Spleen (tissue), 11 donors: ENCODE measurements around the gene TSSK1B. TPM values are rescaled to one million over a fixed set of nuclear protein-coding genes. Genes with fewer than 3 reads are reported as not detected.
"Not testable (repeated sequence)": the region's sequence is repeated elsewhere in the genome, so short reads cannot be mapped to it uniquely, and the experiment has no call there.

Experiments
- DNase-seq: peaks from one replicate; pipeline ENCODE4 v3.0.0-alpha.2; 2020
- H3K27ac ChIP-seq, 8 donors: fragments of 200-600 bp; sonication (generic) in 7 of 8; 1 replicate in 4 of 8; 2 replicates in 4 of 8; pipeline versions ENCODE4 v1.5.0 to v1.8.0; 2016 to 2021; ENCODE audit warnings: inconsistent platforms in 4 of 8, mild to moderate bottlenecking in 4 of 8, moderate library complexity in 1 of 8
- H3K27me3 ChIP-seq, 7 donors: fragments of 200-600 bp; sonication (generic) in 6 of 7; replicated peaks in 1 of 7; 1 replicate in 4 of 7; 2 replicates in 3 of 7; pipeline versions ENCODE4 v1.5.0 to v1.8.0; 2016 to 2021; ENCODE audit warnings: inconsistent platforms in 3 of 7, mild to moderate bottlenecking in 1 of 7
- H3K36me3 ChIP-seq, 6 donors: fragments of 200-600 bp; sonication (generic) in 5 of 6; 1 replicate in 4 of 6; 2 replicates in 2 of 6; pipeline versions ENCODE4 v1.5.0 to v1.8.0; 2016 to 2021; ENCODE audit warnings: inconsistent platforms in 2 of 6
- H3K4me1 ChIP-seq, 6 donors: fragments of 200-600 bp; sonication (generic) in 5 of 6; 1 replicate in 3 of 6; 2 replicates in 3 of 6; pipeline versions ENCODE4 v1.5.0 to v1.8.0; 2016 to 2021; ENCODE audit warnings: inconsistent platforms in 3 of 6
- H3K4me3 ChIP-seq, 8 donors: fragments of 200-600 bp; sonication (generic) in 7 of 8; 1 replicate in 4 of 8; 2 replicates in 4 of 8; pipeline versions ENCODE4 v1.5.0 to v1.8.0; 2016 to 2021; ENCODE audit warnings: inconsistent platforms in 4 of 8, mild to moderate bottlenecking in 4 of 8, moderate library complexity in 2 of 8
- H3K9me3 ChIP-seq, 8 donors: fragments of 200-600 bp; sonication (generic) in 7 of 8; 1 replicate in 4 of 8; 2 replicates in 4 of 8; pipeline versions ENCODE4 v1.5.0 to v1.8.0; 2016 to 2021; ENCODE audit warnings: inconsistent platforms in 4 of 8
- CTCF ChIP-seq, 11 experiments: fragments of 200-600 bp in 7 of 11; fragments of 450-650 bp in 4 of 11; sonication (generic) in 4 of 11; IDR thresholded peaks in 8 of 11; conservative IDR thresholded peaks in 3 of 11; 1 replicate in 7 of 11; 2 replicates in 4 of 11; pipeline versions ENCODE4 v1.4.0 to v1.8.0; 2016 to 2021; ENCODE audit warnings: antibody characterized with exemption in 11 of 11, inconsistent platforms in 4 of 11, mild to moderate bottlenecking in 1 of 11
- POLR2A ChIP-seq, 3 donors: fragments of 450-650 bp; IDR thresholded peaks; one replicate each; pipeline ENCODE4 v1.5.1; 2017; ENCODE audit warnings: antibody characterized with exemption in 3 of 3, mild to moderate bottlenecking in 1 of 3
- POLR2AphosphoS5 ChIP-seq, 3 donors: sonication (generic); formaldehyde crosslinking; IDR thresholded peaks; one replicate each; pipeline ENCODE4 v1.5.1; 2017; ENCODE audit warnings: antibody characterized with exemption in 3 of 3
- WGBS, 5 donors: extraction: QIAGEN DNeasy Blood & Tissue Kit in 3 of 5; methylation state at CpG; one replicate each; pipeline versions ENCODE4 v1.1.5 to v1.1.7; 2013 to 2018; 5-methylcytosine and 5-hydroxymethylcytosine counted together
- intact Hi-C: fragments of 100-400 bp; cut with DNase I; formaldehyde crosslinking; loops from one replicate; pipeline ENCODE4 v1.15.0; 2023; ENCODE audit warnings: low total_unique reads
- polyA plus RNA-seq, 3 donors: library from polyadenylated mRNA; stranded (reverse); fragments of 200-250 nt; gene quantifications; one replicate each; pipeline ENCODE4 v1.2.1, GENCODE V29; 2013
- total RNA-seq, 7 donors: library from RNA; depleted of rRNA in 3 of 7; stranded (reverse); fragments of >200 nt in 3 of 7; fragmentation: NEBNext Ultra II Directional in 4 of 7; extraction: Animal tissue kit (Norgen Biotek cat#: 25700) in 4 of 7; gene quantifications; one replicate each; pipeline versions ENCODE4 v1.1.0 to v1.2.1, GENCODE V29; 2016 to 2021
- donor health status: healthy with polysubstance abuse.
- donor health status: DM: no; HTN: no; CAD: no; lungs with moderate emphysema.
- donor health status: DM: no; HTN: no; CAD: no.
- donor health status: Bipolar disorder and iron deficiency.
- donor health status: healthy.
- donor health status: DM: no; HTN: no; CAD: no.
- donor health status: DM: yes; HTN: yes; CAD: no.

TSSK1B gene
- total and polyA plus RNA-seq, 10 donors = not detected

DNA sequence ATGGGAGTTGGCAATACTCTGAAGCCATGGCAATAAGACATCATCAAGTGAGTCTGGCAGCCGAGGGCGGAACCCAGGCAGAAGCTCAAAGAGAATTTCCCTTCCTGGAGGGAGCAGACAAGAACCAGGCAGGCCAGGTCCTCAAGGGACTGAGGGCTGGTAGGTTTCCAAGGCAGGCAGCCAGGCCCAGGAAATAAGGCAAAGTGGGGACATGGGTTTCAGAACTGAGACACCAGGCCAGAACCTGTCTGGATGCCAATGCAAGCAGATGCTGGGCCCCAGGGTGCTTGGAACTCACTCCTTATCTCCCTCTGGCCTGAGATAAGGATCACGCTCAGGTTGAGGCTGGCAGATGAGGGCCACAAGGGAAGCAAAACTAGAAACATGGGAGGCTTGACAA lies 8.9 kb downstream of the TSSK1B start:
- intact Hi-C loops = no loop called here
- H3K9me3 ChIP-seq = no peaks in the 10 kb centered on the region
- TF ChIP-seq POLR2A (IDR thresholded peaks at IDR 0.05) (no peak), POLR2AphosphoS5 (IDR thresholded peaks at IDR 0.05) (no peak), CTCF (IDR thresholded peaks at IDR 0.05 in 8 of 11, conservative IDR thresholded peaks at IDR 0.05 in 3 of 11) (no peak)
- H3K27me3 ChIP-seq = no peaks in the 10 kb centered on the region
- no peak overlapping the region for H3K4me3 ChIP-seq
- WGBS, 5 donors = 91 to 96% (median 93%) methylated on average over 3 of the region's 3 CpGs
- no peak overlapping the region for H3K27ac ChIP-seq
- H3K4me1 ChIP-seq = no peaks in the 10 kb centered on the region
- H3K36me3 ChIP-seq = no peaks in the 10 kb centered on the region
- DNase-seq = no peak

DNA sequence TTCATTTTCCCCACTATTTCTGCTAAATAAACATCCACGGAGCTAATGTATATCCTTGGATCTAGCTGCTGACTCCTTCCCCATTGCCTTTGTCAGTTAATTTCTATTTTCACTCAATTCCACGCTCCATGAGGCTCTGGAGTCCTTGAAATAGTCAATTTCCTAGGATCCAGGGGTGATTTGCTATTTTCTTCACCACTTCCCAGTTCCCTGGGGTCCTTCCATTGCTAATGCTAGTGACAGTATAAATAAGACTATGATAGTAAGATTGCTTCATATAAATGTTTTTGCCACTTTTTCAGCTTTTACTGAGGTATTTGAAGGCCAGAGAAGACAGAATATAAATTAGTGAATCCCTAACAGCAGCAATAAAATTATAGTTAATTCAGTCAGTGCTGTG lies 13.1 kb downstream of the TSSK1B start:
- Histone ChIP-seq H3K9me3 (no peaks in the 10 kb centered on the region), H3K4me1 (no peaks in the 10 kb centered on the region), H3K4me3 (no peak overlapping the region), H3K27ac (no peak overlapping the region), H3K36me3 (no peaks in the 10 kb centered on the region), H3K27me3 (no peaks in the 10 kb centered on the region)
- no peak for DNase-seq
- no peak for TF ChIP-seq CTCF (IDR thresholded peaks at IDR 0.05 in 8 of 11, conservative IDR thresholded peaks at IDR 0.05 in 3 of 11)
- TF ChIP-seq POLR2A (IDR thresholded peaks at IDR 0.05) = no peak
- no peak for TF ChIP-seq POLR2AphosphoS5 (IDR thresholded peaks at IDR 0.05)
- intact Hi-C loops = no loop called here
- 71 to 85% (median 73%) methylated on average over 2 of the region's 2 CpGs for WGBS, 5 donors

DNA sequence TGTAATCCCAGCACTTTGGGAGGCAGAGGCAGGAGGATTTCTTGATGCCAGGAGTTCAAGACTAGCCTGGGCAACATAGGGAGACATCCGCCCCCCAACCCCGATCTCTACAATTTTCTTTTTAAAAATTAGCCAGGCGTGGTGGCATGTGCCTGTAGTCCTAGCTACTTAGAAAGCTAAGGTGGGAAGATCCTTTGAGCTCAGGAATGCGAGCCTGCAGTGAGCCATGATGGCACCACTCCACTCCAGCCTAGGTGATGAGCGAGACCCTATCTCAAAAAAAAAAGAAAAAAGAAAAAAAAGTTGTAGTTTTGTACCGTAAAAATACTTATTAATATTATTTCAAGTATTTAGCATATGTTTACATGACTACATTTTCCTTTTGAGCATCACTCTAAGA lies 29.3 kb downstream of the TSSK1B start:
- WGBS, 5 donors = 85 to 93% (median 88%) methylated on average over 6 of the region's 6 CpGs
- H3K27me3 ChIP-seq = no peaks in the 10 kb centered on the region
- no peaks in the 10 kb centered on the region for H3K4me1 ChIP-seq
- intact Hi-C loops = no loop called here
- H3K9me3 ChIP-seq = peaks cover 0 to 2% (median 0%) of the 10 kb centered on the region in 8 donors
- DNase-seq = no peak
- H3K36me3 ChIP-seq = no peaks in the 10 kb centered on the region
- TF ChIP-seq POLR2A (IDR thresholded peaks at IDR 0.05) (no peak), CTCF (IDR thresholded peaks at IDR 0.05 in 8 of 11, conservative IDR thresholded peaks at IDR 0.05 in 3 of 11) (no peak), POLR2AphosphoS5 (IDR thresholded peaks at IDR 0.05) (no peak)
- no peak overlapping the region for H3K4me3 ChIP-seq
- no peak overlapping the region for H3K27ac ChIP-seq

- TF ChIP-seq POLR2A (IDR thresholded peaks at IDR 0.05) = no peak
- TF ChIP-seq CTCF (IDR thresholded peaks at IDR 0.05 in 8 of 11, conservative IDR thresholded peaks at IDR 0.05 in 3 of 11) = no peak
- no peak for TF ChIP-seq POLR2AphosphoS5 (IDR thresholded peaks at IDR 0.05)
- 69 to 93% (median 85%) methylated on average over 2 of the region's 2 CpGs for WGBS, 5 donors
- intact Hi-C loops = no loop called here
Measured at GRCh38 chr5:113404269-113404668, 30.5 kb downstream of the TSSK1B start.

GRCh38 chr5:113397986-113398385 lies 36.8 kb downstream of the TSSK1B start:
- peaks cover 0 to 13% (median 0%) of the 10 kb centered on the region in 7 donors for H3K27me3 ChIP-seq
- H3K4me1 ChIP-seq, H3K27ac ChIP-seq, H3K4me3 ChIP-seq, DNase-seq, H3K36me3 ChIP-seq, H3K9me3 ChIP-seq, intact Hi-C loops: not testable (repeated sequence)
- WGBS, 5 donors = 67 to 82% (median 73%) methylated on average over 4 of the region's 4 CpGs

More at GRCh38 chr5:113404269-113404668, 30.5 kb downstream of the TSSK1B start:
- H3K36me3 ChIP-seq = no peaks in the 10 kb centered on the region
- no peaks in the 10 kb centered on the region for H3K4me1 ChIP-seq
- no peak for DNase-seq
- no peaks in the 10 kb centered on the region for H3K9me3 ChIP-seq
- H3K4me3 ChIP-seq = no peak overlapping the region
- H3K27ac ChIP-seq = no peak overlapping the region
- H3K27me3 ChIP-seq = no peaks in the 10 kb centered on the region
